ENCODE measurements around the gene TMEM272. TPM values are rescaled to one million over a fixed set of nuclear protein-coding genes. Genes with fewer than 3 reads are reported as not detected.

The TMEM272 gene
- total RNA-seq, 1 experiment from 2014 or later = 0.17 TPM

GRCh38 chr13:51811920-51812451 is 33.0 kb downstream of the TMEM272 start (continued):
- TF ChIP-seq CTCF (IDR thresholded peaks at IDR 0.05 in 2 of 3, conservative IDR thresholded peaks at IDR 0.05 in 1 of 3; ENCODE audit: borderline replicate concordance in 1 of 3, insufficient read depth in 1 of 3, low read depth in 2 of 3, low read length in 2 of 3) (no peak), RAD21 (IDR thresholded peaks at IDR 0.05; ENCODE audit: low read depth) (no peak), EGR1 (IDR thresholded peaks at IDR 0.05; ENCODE audit: low read depth) (no peak), ZBTB33 (IDR thresholded peaks at IDR 0.05; ENCODE audit: extremely low read depth, insufficient replicate concordance, low read length) (no peak)

- no peak for TF ChIP-seq SIN3A (IDR thresholded peaks at IDR 0.05; ENCODE audit: low read depth)
- TF ChIP-seq CBX3 (IDR thresholded peaks at IDR 0.05; ENCODE audit: low read depth) = no peak
- TF ChIP-seq SP1 (IDR thresholded peaks at IDR 0.05; ENCODE audit: low read depth) = no peak
- TF ChIP-seq SRF (IDR thresholded peaks at IDR 0.05; ENCODE audit: low read depth) = no peak
- no peak for TF ChIP-seq JUND (IDR thresholded peaks at IDR 0.05)
- TF ChIP-seq CEBPB (IDR thresholded peaks at IDR 0.05; ENCODE audit: low read depth) = no peak
- TF ChIP-seq EZH2phosphoT487 (IDR thresholded peaks at IDR 0.05; ENCODE audit: borderline replicate concordance) = no peak
- no peak for TF ChIP-seq EGR1 (IDR thresholded peaks at IDR 0.05; ENCODE audit: low read depth)
- no peak for TF ChIP-seq RAD21 (IDR thresholded peaks at IDR 0.05; ENCODE audit: low read depth)
- no peak for TF ChIP-seq ATF3 (IDR thresholded peaks at IDR 0.05)
- no peak for TF ChIP-seq EZH2 (IDR thresholded peaks at IDR 0.05)
- CTCF ChIA-PET = no interaction called here
- no peak overlapping the region for H3K4me2 ChIP-seq (ENCODE audit: low read length)
- no peaks in the 10 kb centered on the region for H3K36me3 ChIP-seq (ENCODE audit: control insufficient read depth in 1 of 2, insufficient read depth in 2 of 2, low read length in 2 of 2)
- no peaks in the 10 kb centered on the region for H3K9me3 ChIP-seq (ENCODE audit: control insufficient read depth in 1 of 2, insufficient read depth in 1 of 2, low read depth in 1 of 2, low read length in 2 of 2)
- no peak overlapping the region for H3K9ac ChIP-seq (ENCODE audit: low read length)
- RAD21 ChIA-PET (ENCODE audit: low non-redundant PET in 1 of 2, low total read pairs in 2 of 2, uncharacterized antibody in 2 of 2, unreplicated experiment in 2 of 2) = no interaction called here
- no peak overlapping the region for H3K27ac ChIP-seq (ENCODE audit: low read depth, low read length)
- H3K4me3 ChIP-seq (replicated peaks in 1 of 2; ENCODE audit: low read depth in 1 of 2, low read length in 2 of 2) = no peak overlapping the region
- H4K20me1 ChIP-seq (ENCODE audit: insufficient read depth) = no peaks in the 10 kb centered on the region
- no TSS peak for BruUV-seq (replicated peaks)
- no peaks in the 10 kb centered on the region for H3K27me3 ChIP-seq (ENCODE audit: insufficient read depth, low read length)
- peaks cover 0 to 18% of the 10 kb centered on the region in 2 experiments; a peak in 2 of 4 replicates for H3K4me1 ChIP-seq (ENCODE audit: control insufficient read depth in 1 of 2, insufficient read depth in 2 of 2, low read length in 2 of 2)
- POLR2A ChIA-PET = no interaction called here
- no peak overlapping the region for H2AFZ ChIP-seq (ENCODE audit: low read depth, low read length, poor library complexity, severe bottlenecking)
- DNase-seq (ENCODE audit: low read depth, low spot score) (no peak), ATAC-seq (no peak)
- no peaks in the 10 kb centered on the region for H3K9me2 ChIP-seq (ENCODE audit: insufficient read depth)
- intact Hi-C loops (cut with micrococcal nuclease) = no loop called here
- H3K79me2 ChIP-seq (ENCODE audit: insufficient read depth, low read length) = no peaks in the 10 kb centered on the region
These were observed 33.9 kb downstream of the TMEM272 start for GRCh38 chr13:51811046-51811445.
